ENCODE measurements around the gene RNF223. TPM values are rescaled to one million over a fixed set of nuclear protein-coding genes. Genes with fewer than 3 reads are reported as not detected.

Gene RNF223
- total and polyA plus RNA-seq, 4 donors: 0.54 to 2.4 (median 1.4) TPM

GRCh38 chr1:1043921-1044320 is 30.2 kb downstream of the RNF223 start:
- H3K27ac ChIP-seq (ENCODE audit: low read depth in 1 of 2, low read length in 1 of 2): no peak overlapping the region
- peaks cover 0 to 53% (median 7%) of the 10 kb centered on the region in 4 donors for H3K36me3 ChIP-seq (ENCODE audit: control insufficient read depth in 4 of 4, insufficient read depth in 4 of 4, low read length in 4 of 4)
- WGBS, 2 donors: 98% methylated on average over 33 of the region's 33 CpGs
- H3K9me3 ChIP-seq (ENCODE audit: control insufficient read depth in 4 of 4, insufficient read depth in 3 of 4, low read length in 3 of 4): peaks cover 0 to 3% (median 0%) of the 10 kb centered on the region in 4 donors
- no peak for DNase-seq
- TF ChIP-seq CTCF (IDR thresholded peaks at IDR 0.05; ENCODE audit: control extremely low read depth, extremely low read depth): no peak
- H3K9ac ChIP-seq (ENCODE audit: insufficient read depth in 1 of 2, low read length in 2 of 2): no peak overlapping the region
- H3K4me1 ChIP-seq (ENCODE audit: control insufficient read depth in 5 of 5, insufficient read depth in 5 of 5, low read length in 5 of 5): peaks cover 0 to 8% (median 6%) of the 10 kb centered on the region in 5 donors
- no peak for ATAC-seq (ENCODE audit: insufficient read depth, low FRiP score)
- H3K4me3 ChIP-seq: no peak overlapping the region
- H3K27me3 ChIP-seq (ENCODE audit: control insufficient read depth in 3 of 3, insufficient read depth in 3 of 3, low read length in 2 of 3): peaks cover 0 to 5% (median 2%) of the 10 kb centered on the region in 3 donors

- H3K4me1 ChIP-seq (ENCODE audit: control insufficient read depth in 5 of 5, insufficient read depth in 5 of 5, low read length in 5 of 5): peaks cover 0 to 10% (median 6%) of the 10 kb centered on the region in 5 donors
- peaks cover 0 to 9% (median 3%) of the 10 kb centered on the region in 3 donors for H3K27me3 ChIP-seq (ENCODE audit: control insufficient read depth in 3 of 3, insufficient read depth in 3 of 3, low read length in 2 of 3)
- H3K4me3 ChIP-seq: no peak overlapping the region
- H3K36me3 ChIP-seq (ENCODE audit: control insufficient read depth in 4 of 4, insufficient read depth in 4 of 4, low read length in 4 of 4): peaks cover 0 to 53% (median 7%) of the 10 kb centered on the region in 4 donors
- ATAC-seq (ENCODE audit: insufficient read depth, low FRiP score): no peak
- H3K27ac ChIP-seq (ENCODE audit: low read depth in 1 of 2, low read length in 1 of 2): no peak overlapping the region
- DNase-seq: no peak
- TF ChIP-seq CTCF (IDR thresholded peaks at IDR 0.05; ENCODE audit: control extremely low read depth, extremely low read depth): no peak
- H3K9me3 ChIP-seq (ENCODE audit: control insufficient read depth in 4 of 4, insufficient read depth in 3 of 4, low read length in 3 of 4): peaks cover 0 to 3% (median 0%) of the 10 kb centered on the region in 4 donors
- 93 to 96% methylated on average over 26 to 27 of the region's 27 CpGs for WGBS, 2 donors
- no peak overlapping the region for H3K9ac ChIP-seq (ENCODE audit: insufficient read depth in 1 of 2, low read length in 2 of 2)
Measured at GRCh38 chr1:1043411-1043810, 30.7 kb downstream of the RNF223 start.

GRCh38 chr1:1042835-1043234 is 31.3 kb downstream of the RNF223 start:
- 92 to 93% methylated on average over 10 of the region's 10 CpGs for WGBS, 2 donors
- no peak for TF ChIP-seq CTCF (IDR thresholded peaks at IDR 0.05; ENCODE audit: control extremely low read depth, extremely low read depth)
- Histone ChIP-seq H3K27me3 (ENCODE audit: control insufficient read depth in 3 of 3, insufficient read depth in 3 of 3, low read length in 2 of 3) (peaks cover 0 to 9% (median 3%) of the 10 kb centered on the region in 3 donors), H3K4me1 (ENCODE audit: control insufficient read depth in 5 of 5, insufficient read depth in 5 of 5, low read length in 5 of 5) (peaks cover 0 to 11% (median 6%) of the 10 kb centered on the region in 5 donors), H3K9ac (ENCODE audit: insufficient read depth in 1 of 2, low read length in 2 of 2) (no peak overlapping the region), H3K27ac (ENCODE audit: low read depth in 1 of 2, low read length in 1 of 2) (no peak overlapping the region), H3K9me3 (ENCODE audit: control insufficient read depth in 4 of 4, insufficient read depth in 3 of 4, low read length in 3 of 4) (peaks cover 0 to 3% (median 0%) of the 10 kb centered on the region in 4 donors), H3K4me3 (no peak overlapping the region), H3K36me3 (ENCODE audit: control insufficient read depth in 4 of 4, insufficient read depth in 4 of 4, low read length in 4 of 4) (peaks cover 0 to 51% (median 7%) of the 10 kb centered on the region in 4 donors)
- DNase-seq (no peak), ATAC-seq (ENCODE audit: insufficient read depth, low FRiP score) (no peak)

- H3K27me3 ChIP-seq (ENCODE audit: control insufficient read depth in 3 of 3, insufficient read depth in 3 of 3, low read length in 2 of 3): peaks cover 0 to 9% (median 6%) of the 10 kb centered on the region in 3 donors
- peaks cover 0 to 42% (median 6%) of the 10 kb centered on the region in 4 donors for H3K36me3 ChIP-seq (ENCODE audit: control insufficient read depth in 4 of 4, insufficient read depth in 4 of 4, low read length in 4 of 4)
- H3K4me1 ChIP-seq (ENCODE audit: control insufficient read depth in 5 of 5, insufficient read depth in 5 of 5, low read length in 5 of 5): peaks cover 0 to 11% (median 6%) of the 10 kb centered on the region in 5 donors
- no peak overlapping the region for H3K4me3 ChIP-seq
- H3K9ac ChIP-seq (ENCODE audit: insufficient read depth in 1 of 2, low read length in 2 of 2): no peak overlapping the region
- no peak overlapping the region for H3K27ac ChIP-seq (ENCODE audit: low read depth in 1 of 2, low read length in 1 of 2)
- no peak for DNase-seq
- peaks cover 0 to 6% (median 0%) of the 10 kb centered on the region in 4 donors for H3K9me3 ChIP-seq (ENCODE audit: control insufficient read depth in 4 of 4, insufficient read depth in 3 of 4, low read length in 3 of 4)
- WGBS, 2 donors: 93 to 94% methylated on average over 23 to 25 of the region's 25 CpGs
- no peak for TF ChIP-seq CTCF (IDR thresholded peaks at IDR 0.05; ENCODE audit: control extremely low read depth, extremely low read depth)
- no peak for ATAC-seq (ENCODE audit: insufficient read depth, low FRiP score)
Measured at GRCh38 chr1:1041873-1042272, 32.2 kb downstream of the RNF223 start.
